HepG2 (cell line): ENCODE measurements around the gene PMM2. TPM values are rescaled to one million over a fixed set of nuclear protein-coding genes. Genes with fewer than 3 reads are reported as not detected.
A peak's percentile ranks its signal among the peaks of the same experiment; 100 is the strongest.

Source experiments
- ELF1 ChIP-seq: sonication (generic); formaldehyde crosslinking; IDR thresholded peaks from 2 replicates; pipeline ENCODE4 v1.4.0; 2020; ENCODE audit warnings: missing genetic modification reagents
- FLYWCH1 ChIP-seq: sonication (generic); formaldehyde crosslinking; IDR thresholded peaks from 2 replicates; pipeline ENCODE4 v1.8.1; 2023; ENCODE audit warnings: mild to moderate bottlenecking, missing genetic modification reagents
- FOXA1 ChIP-seq, 2 experiments: fragments of 450-650 bp in 1 of 2; sonication (generic) in 1 of 2; formaldehyde crosslinking in 1 of 2; IDR thresholded peaks; 2 replicates each; pipeline versions ENCODE4 v1.4.0 to v1.6.1; 2016 to 2020; ENCODE audit warnings: missing genetic modification reagents in 1 of 2
- ISX ChIP-seq: sonication (generic); formaldehyde crosslinking; conservative IDR thresholded peaks from 2 replicates; pipeline ENCODE4 v1.5.0; 2020; ENCODE audit warnings: missing genetic modification reagents
- MTF2 ChIP-seq: sonication (generic); formaldehyde crosslinking; IDR thresholded peaks from 2 replicates; pipeline ENCODE4 v1.5.0; 2020; ENCODE audit warnings: missing genetic modification reagents, borderline replicate concordance
- NBN ChIP-seq: fragments of 450-650 bp; conservative IDR thresholded peaks from 2 replicates; pipeline ENCODE4 v1.6.1; 2017
- PITX1 ChIP-seq: sonication (generic); formaldehyde crosslinking; IDR thresholded peaks from 2 replicates; pipeline ENCODE4 v1.5.1; 2020; ENCODE audit warnings: mild to moderate bottlenecking, missing genetic modification reagents
- RARG ChIP-seq: sonication (generic); formaldehyde crosslinking; IDR thresholded peaks from 2 replicates; pipeline ENCODE4 v1.4.0; 2020; ENCODE audit warnings: low read depth, mild to moderate bottlenecking, missing genetic modification reagents
- RFX3 ChIP-seq: IDR thresholded peaks from 2 replicates; pipeline ENCODE4 v1.6.1; 2016; ENCODE audit warnings: missing biosample characterization, missing genetic modification reagents
- SP5 ChIP-seq: IDR thresholded peaks from 2 replicates; pipeline ENCODE4 v1.6.1; 2016; ENCODE audit warnings: low read depth, borderline replicate concordance
- TCF12 ChIP-seq, 2 experiments: fragments of 450-650 bp in 1 of 2; sonication (generic) in 1 of 2; formaldehyde crosslinking in 1 of 2; IDR thresholded peaks; 2 replicates each; pipeline versions ENCODE4 v1.6.1 to v1.8.0; 2017 to 2022; ENCODE audit warnings: antibody characterized with exemption in 1 of 2, mild to moderate bottlenecking in 1 of 2, missing genetic modification reagents in 1 of 2, moderate library complexity in 1 of 2
- THYN1 ChIP-seq: sonication (generic); formaldehyde crosslinking; IDR thresholded peaks from 2 replicates; pipeline ENCODE4 v1.8.1; 2023; ENCODE audit warnings: low read depth, mild to moderate bottlenecking, moderate library complexity, missing genetic modification reagents, borderline replicate concordance
- USF2 ChIP-seq, 2 experiments: sonication (generic) in 1 of 2; formaldehyde crosslinking in 1 of 2; IDR thresholded peaks; 2 replicates each; pipeline versions ENCODE4 v1.5.1 to v1.6.1; 2011 to 2020; ENCODE audit warnings: borderline replicate concordance in 1 of 2, low read depth in 1 of 2, low read length in 1 of 2, mild to moderate bottlenecking in 1 of 2, missing genetic modification reagents in 1 of 2, moderate library complexity in 1 of 2
- ZBTB46 ChIP-seq: sonication (generic); formaldehyde crosslinking; IDR thresholded peaks from 2 replicates; pipeline ENCODE4 v1.4.0; 2020; ENCODE audit warnings: mild to moderate bottlenecking, missing genetic modification reagents, borderline replicate concordance
- ZIK1 ChIP-seq: sonication (generic); formaldehyde crosslinking; IDR thresholded peaks from 2 replicates; pipeline ENCODE4 v1.5.0; 2020; ENCODE audit warnings: mild to moderate bottlenecking, low read depth, missing genetic modification reagents, borderline replicate concordance
- ZNF180 ChIP-seq: sonication (generic); formaldehyde crosslinking; IDR thresholded peaks from 2 replicates; pipeline ENCODE4 v1.4.0; 2020; ENCODE audit warnings: low read depth, missing genetic modification reagents, borderline replicate concordance
- ZNF232 ChIP-seq: sonication (generic); formaldehyde crosslinking; IDR thresholded peaks from 2 replicates; pipeline ENCODE4 v1.4.0; 2020; ENCODE audit warnings: missing genetic modification reagents, borderline replicate concordance
- ZNF260 ChIP-seq: sonication (generic); formaldehyde crosslinking; IDR thresholded peaks from 2 replicates; pipeline ENCODE4 v1.4.0; 2020; ENCODE audit warnings: missing genetic modification reagents, low read depth, mild to moderate bottlenecking, borderline replicate concordance
- ZNF30 ChIP-seq: sonication (generic); formaldehyde crosslinking; IDR thresholded peaks from 2 replicates; pipeline ENCODE4 v1.5.0; 2020; ENCODE audit warnings: mild to moderate bottlenecking, missing genetic modification reagents
- ZNF367 ChIP-seq: sonication (generic); formaldehyde crosslinking; IDR thresholded peaks from 2 replicates; pipeline ENCODE4 v1.4.0; 2020; ENCODE audit warnings: missing genetic modification reagents, borderline replicate concordance
- polyA plus RNA-seq, 8 experiments: library from polyadenylated mRNA; depleted of rRNA in 3 of 8; stranded (reverse) in 7 of 8; unstranded in 1 of 8; fragments of >200 nt; fragmentation: Illumina TruSeq in 4 of 8; extraction: Trizol in 4 of 8; gene quantifications; 2 replicates each; pipeline versions ENCODE4 v1.2.1 to v1.2.3, GENCODE V29; 2011 to 2016; ENCODE audit warnings: low read depth in 4 of 8, missing spikeins in 1 of 8, mixed read lengths in 1 of 8; ENCODE audit not compliant: insufficient read depth in 1 of 8
- total RNA-seq, 5 experiments: library from RNA; depleted of rRNA; stranded (reverse); fragments of >200 nt; fragmentation: Illumina TruSeq; extraction: Trizol; gene quantifications; 2 replicates each; pipeline ENCODE4 v1.2.3, GENCODE V29; 2016; ENCODE audit warnings: low read depth in 1 of 5
- TF ChIP-seq, protein P1 (sequence below): sonication (generic); formaldehyde crosslinking; IDR thresholded peaks from 2 replicates; pipeline ENCODE4 v1.4.0; 2020; ENCODE audit warnings: missing genetic modification reagents
- TF ChIP-seq, protein P2 (sequence below): sonication (generic); formaldehyde crosslinking; IDR thresholded peaks from 2 replicates; pipeline ENCODE4 v1.4.0; 2020; ENCODE audit warnings: mild to moderate bottlenecking, missing genetic modification reagents

PMM2 gene
- total and polyA plus RNA-seq, 2 of the 13 experiments (the other 11 are each of a cell fraction or from before 2014, with no cell fraction given), result 52.2 to 93.7 TPM

GRCh38 chr16:8872071-8872470, 74.4 kb downstream of the PMM2 start (continued):
- TF ChIP-seq USF2 (IDR thresholded peaks at IDR 0.05; ENCODE audit: low read depth, low read length) (no peak), USF2 (CRISPR knock-in tag; IDR thresholded peaks at IDR 0.05; ENCODE audit: borderline replicate concordance) (0 out of 2 replicates have a peak, but pooled peaks have one; percentile 29), ISX (CRISPR knock-in tag) (no peak), FLYWCH1 (CRISPR knock-in tag) (no peak), ZBTB46 (CRISPR knock-in tag) (no peak), FOXA1 (IDR thresholded peaks at IDR 0.05) (no peak), FOXA1 (CRISPR knock-in tag; IDR thresholded peaks at IDR 0.05) (no peak), ZNF30 (no peak), ZNF232 (CRISPR knock-in tag) (no peak), THYN1 (CRISPR knock-in tag) (no peak), ZNF180 (CRISPR knock-in tag) (no peak), ZIK1 (0 out of 2 replicates have a peak, but pooled peaks have one; percentile 30), NBN (no peak), ELF1 (CRISPR knock-in tag) (no peak; the same call in 1 of the 2 replicates), TCF12 (IDR thresholded peaks at IDR 0.05) (no peak), TCF12 (CRISPR knock-in tag; IDR thresholded peaks at IDR 0.05) (no peak), SP5 (CRISPR knock-in tag) (no peak), RFX3 (CRISPR knock-in tag) (no peak), RARG (no peak), ZNF367 (CRISPR knock-in tag) (no peak), ZNF260 (CRISPR knock-in tag) (no peak), MTF2 (no peak), PITX1 (0 out of 2 replicates have a peak, but pooled peaks have one; percentile 19)
- TF ChIP-seq, protein P1, sequence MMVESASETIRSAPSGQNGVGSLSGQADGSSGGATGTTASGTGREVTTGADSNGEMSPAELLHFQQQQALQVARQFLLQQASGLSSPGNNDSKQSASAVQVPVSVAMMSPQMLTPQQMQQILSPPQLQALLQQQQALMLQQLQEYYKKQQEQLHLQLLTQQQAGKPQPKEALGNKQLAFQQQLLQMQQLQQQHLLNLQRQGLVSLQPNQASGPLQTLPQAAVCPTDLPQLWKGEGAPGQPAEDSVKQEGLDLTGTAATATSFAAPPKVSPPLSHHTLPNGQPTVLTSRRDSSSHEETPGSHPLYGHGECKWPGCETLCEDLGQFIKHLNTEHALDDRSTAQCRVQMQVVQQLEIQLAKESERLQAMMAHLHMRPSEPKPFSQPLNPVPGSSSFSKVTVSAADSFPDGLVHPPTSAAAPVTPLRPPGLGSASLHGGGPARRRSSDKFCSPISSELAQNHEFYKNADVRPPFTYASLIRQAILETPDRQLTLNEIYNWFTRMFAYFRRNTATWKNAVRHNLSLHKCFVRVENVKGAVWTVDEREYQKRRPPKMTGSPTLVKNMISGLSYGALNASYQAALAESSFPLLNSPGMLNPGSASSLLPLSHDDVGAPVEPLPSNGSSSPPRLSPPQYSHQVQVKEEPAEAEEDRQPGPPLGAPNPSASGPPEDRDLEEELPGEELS (CRISPR knock-in tag), result peak; percentile 94
- TF ChIP-seq, protein P2, sequence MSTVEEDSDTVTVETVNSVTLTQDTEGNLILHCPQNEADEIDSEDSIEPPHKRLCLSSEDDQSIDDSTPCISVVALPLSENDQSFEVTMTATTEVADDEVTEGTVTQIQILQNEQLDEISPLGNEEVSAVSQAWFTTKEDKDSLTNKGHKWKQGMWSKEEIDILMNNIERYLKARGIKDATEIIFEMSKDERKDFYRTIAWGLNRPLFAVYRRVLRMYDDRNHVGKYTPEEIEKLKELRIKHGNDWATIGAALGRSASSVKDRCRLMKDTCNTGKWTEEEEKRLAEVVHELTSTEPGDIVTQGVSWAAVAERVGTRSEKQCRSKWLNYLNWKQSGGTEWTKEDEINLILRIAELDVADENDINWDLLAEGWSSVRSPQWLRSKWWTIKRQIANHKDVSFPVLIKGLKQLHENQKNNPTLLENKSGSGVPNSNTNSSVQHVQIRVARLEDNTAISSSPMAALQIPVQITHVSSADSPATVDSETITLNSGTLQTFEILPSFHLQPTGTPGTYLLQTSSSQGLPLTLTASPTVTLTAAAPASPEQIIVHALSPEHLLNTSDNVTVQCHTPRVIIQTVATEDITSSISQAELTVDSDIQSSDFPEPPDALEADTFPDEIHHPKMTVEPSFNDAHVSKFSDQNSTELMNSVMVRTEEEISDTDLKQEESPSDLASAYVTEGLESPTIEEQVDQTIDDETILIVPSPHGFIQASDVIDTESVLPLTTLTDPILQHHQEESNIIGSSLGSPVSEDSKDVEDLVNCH (CRISPR knock-in tag), result no peak
